Gastrocnemius medialis (tissue), 4 donors: ENCODE data around the gene ENTPD8.

Experiments used
- CTCF ChIP-seq, 5 experiments: fragments of 450-650 bp in 3 of 5; fragments of 200-600 bp in 2 of 5; sonication (generic) in 2 of 5; IDR thresholded peaks in 4 of 5; conservative IDR thresholded peaks in 1 of 5; 1 replicate in 4 of 5; 2 replicates in 1 of 5; pipeline ENCODE4 v1.5.1; 2016 to 2019; ENCODE audit warnings: antibody characterized with exemption in 5 of 5, mild to moderate bottlenecking in 3 of 5, moderate library complexity in 3 of 5
- POLR2A ChIP-seq, 2 donors: fragments of 450-650 bp; IDR thresholded peaks; one replicate each; pipeline ENCODE4 v1.6.1; 2017; ENCODE audit warnings: antibody characterized with exemption in 2 of 2, mild to moderate bottlenecking in 2 of 2, moderate library complexity in 2 of 2

GRCh38 chr9:137467161-137467581 is 26.0 kb upstream of the ENTPD8 start:
- TF ChIP-seq CTCF (IDR thresholded peaks at IDR 0.05 in 4 of 5, conservative IDR thresholded peaks at IDR 0.05 in 1 of 5) = no peak
- TF ChIP-seq POLR2A (IDR thresholded peaks at IDR 0.05) = no peak
